MM.1S (cell line): ENCODE data around the gene PAQR5.

ENCODE experiments used
- DNase-seq: peaks from one replicate; pipeline ENCODE4 v3.0.0-alpha.2; 2015
- H2AFZ ChIP-seq: fragments of 300-600 bp; sonication (generic); 2 replicates; pipeline ENCODE4 v1.6.0; 2016; ENCODE audit warnings: antibody characterized with exemption, low read length
- H3F3A ChIP-seq: fragments of 300-600 bp; sonication (generic); 2 replicates; pipeline ENCODE4 v1.6.1; 2016; ENCODE audit warnings: mild to moderate bottlenecking, antibody characterized with exemption, low read length, moderate library complexity, mixed read lengths; ENCODE audit not compliant: insufficient read depth
- H3K27ac ChIP-seq: fragments of 300-600 bp; sonication (generic); 2 replicates; pipeline ENCODE4 v1.5.1; 2016; ENCODE audit warnings: mild to moderate bottlenecking, low read length
- H3K27me3 ChIP-seq: fragments of 300-600 bp; sonication (generic); replicated peaks from 2 replicates; pipeline ENCODE4 v1.6.0; 2016; ENCODE audit warnings: low read length; ENCODE audit not compliant: insufficient read depth
- H3K36me3 ChIP-seq: fragments of 300-600 bp; sonication (generic); replicated peaks from 2 replicates; pipeline ENCODE4 v1.6.1; 2016; ENCODE audit warnings: mild to moderate bottlenecking, low read length, mixed read lengths; ENCODE audit not compliant: insufficient read depth
- H3K4me1 ChIP-seq: fragments of 300-600 bp; sonication (generic); 2 replicates; pipeline ENCODE4 v1.6.1; 2016; ENCODE audit warnings: low read length, mixed read lengths
- H3K4me2 ChIP-seq: fragments of 300-600 bp; sonication (generic); 2 replicates; pipeline ENCODE4 v1.6.0; 2016; ENCODE audit warnings: low read depth, low read length
- H3K4me3 ChIP-seq: fragments of 300-600 bp; sonication (generic); 2 replicates; pipeline ENCODE4 v1.5.1; 2016; ENCODE audit warnings: low read length, mixed read lengths
- H3K79me2 ChIP-seq: fragments of 300-600 bp; sonication (generic); 2 replicates; pipeline ENCODE4 v1.6.1; 2016; ENCODE audit warnings: mixed run types, low read length, mixed read lengths
- H3K9ac ChIP-seq: fragments of 300-600 bp; sonication (generic); 2 replicates; pipeline ENCODE4 v1.6.1; 2016; ENCODE audit warnings: low read length, mixed read lengths
- H3K9me2 ChIP-seq: fragments of 300-600 bp; sonication (generic); replicated peaks from 2 replicates; pipeline ENCODE4 v1.6.1; 2016; ENCODE audit warnings: mild to moderate bottlenecking, low read length, mixed read lengths; ENCODE audit not compliant: insufficient read depth
- H3K9me3 ChIP-seq: fragments of 300-600 bp; sonication (generic); replicated peaks from 2 replicates; pipeline ENCODE4 v1.6.1; 2016; ENCODE audit warnings: mild to moderate bottlenecking, low read length, mixed read lengths; ENCODE audit not compliant: insufficient read depth
- H4K20me1 ChIP-seq: fragments of 300-600 bp; sonication (generic); 2 replicates; pipeline ENCODE4 v1.6.1; 2016; ENCODE audit warnings: mild to moderate bottlenecking, low read length, moderate library complexity, mixed read lengths; ENCODE audit not compliant: insufficient read depth
- EZH2 ChIP-seq: fragments of 300-600 bp; sonication (generic); optimal IDR thresholded peaks from 2 replicates; pipeline ENCODE3; 2017; ENCODE audit warnings: low read depth, mild to moderate bottlenecking, antibody characterized with exemption, low read length, mixed read lengths
- EZH2phosphoT487 ChIP-seq: fragments of 300-600 bp; sonication (generic); IDR thresholded peaks from 2 replicates; pipeline ENCODE4 v1.6.1; 2018; ENCODE audit warnings: antibody characterized with exemption, low read length
- TF ChIP-seq, protein P1 (sequence below): fragments of 300-600 bp; sonication (generic); IDR thresholded peaks from 2 replicates; pipeline ENCODE4 v1.5.1; 2016; ENCODE audit warnings: antibody characterized with exemption, low read length, mixed read lengths

Gene PAQR5

DNA sequence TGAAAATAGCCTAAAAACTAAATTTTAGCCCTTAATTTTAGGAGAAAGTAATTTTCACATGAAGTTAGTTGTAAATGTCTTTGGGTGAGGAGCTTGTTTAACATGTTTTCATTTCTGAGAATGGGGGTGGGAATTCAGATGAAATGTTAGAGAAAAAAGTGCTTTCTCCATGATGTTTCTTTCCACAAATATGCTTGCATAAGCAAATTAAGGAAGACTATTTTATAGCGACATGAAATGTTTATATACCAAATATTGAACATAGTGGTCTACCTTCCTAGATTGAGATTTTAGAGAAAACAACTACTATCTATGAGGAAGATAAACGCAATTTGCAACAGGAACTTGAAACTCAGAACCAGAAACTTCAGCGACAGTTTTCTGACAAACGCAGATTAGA lies 140.9 kb downstream of the PAQR5 start:
- no peak overlapping the region for H3K4me3 ChIP-seq
- H3K4me1 ChIP-seq = no peaks in the 10 kb centered on the region
- H3K9me3 ChIP-seq = no peaks in the 10 kb centered on the region
- no peaks in the 10 kb centered on the region for H3K27me3 ChIP-seq
- no peaks in the 10 kb centered on the region for H3K9me2 ChIP-seq
- no peak overlapping the region for H3K27ac ChIP-seq
- no peak overlapping the region for H3K4me2 ChIP-seq
- no peak for TF ChIP-seq EZH2phosphoT487
- TF ChIP-seq, protein P1, sequence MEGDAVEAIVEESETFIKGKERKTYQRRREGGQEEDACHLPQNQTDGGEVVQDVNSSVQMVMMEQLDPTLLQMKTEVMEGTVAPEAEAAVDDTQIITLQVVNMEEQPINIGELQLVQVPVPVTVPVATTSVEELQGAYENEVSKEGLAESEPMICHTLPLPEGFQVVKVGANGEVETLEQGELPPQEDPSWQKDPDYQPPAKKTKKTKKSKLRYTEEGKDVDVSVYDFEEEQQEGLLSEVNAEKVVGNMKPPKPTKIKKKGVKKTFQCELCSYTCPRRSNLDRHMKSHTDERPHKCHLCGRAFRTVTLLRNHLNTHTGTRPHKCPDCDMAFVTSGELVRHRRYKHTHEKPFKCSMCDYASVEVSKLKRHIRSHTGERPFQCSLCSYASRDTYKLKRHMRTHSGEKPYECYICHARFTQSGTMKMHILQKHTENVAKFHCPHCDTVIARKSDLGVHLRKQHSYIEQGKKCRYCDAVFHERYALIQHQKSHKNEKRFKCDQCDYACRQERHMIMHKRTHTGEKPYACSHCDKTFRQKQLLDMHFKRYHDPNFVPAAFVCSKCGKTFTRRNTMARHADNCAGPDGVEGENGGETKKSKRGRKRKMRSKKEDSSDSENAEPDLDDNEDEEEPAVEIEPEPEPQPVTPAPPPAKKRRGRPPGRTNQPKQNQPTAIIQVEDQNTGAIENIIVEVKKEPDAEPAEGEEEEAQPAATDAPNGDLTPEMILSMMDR = no peak
- no peak for TF ChIP-seq EZH2
- H3F3A ChIP-seq = no peaks in the 10 kb centered on the region
- 0 out of 2 replicates have a peak, but pooled peaks cover 10% of the 10 kb centered on the region for H3K79me2 ChIP-seq
- H3K9ac ChIP-seq = no peak overlapping the region
- H2AFZ ChIP-seq = no peak overlapping the region
- no peak for DNase-seq
- H3K36me3 ChIP-seq = peaks cover 33% of the 10 kb centered on the region
- H4K20me1 ChIP-seq = no peaks in the 10 kb centered on the region

DNA sequence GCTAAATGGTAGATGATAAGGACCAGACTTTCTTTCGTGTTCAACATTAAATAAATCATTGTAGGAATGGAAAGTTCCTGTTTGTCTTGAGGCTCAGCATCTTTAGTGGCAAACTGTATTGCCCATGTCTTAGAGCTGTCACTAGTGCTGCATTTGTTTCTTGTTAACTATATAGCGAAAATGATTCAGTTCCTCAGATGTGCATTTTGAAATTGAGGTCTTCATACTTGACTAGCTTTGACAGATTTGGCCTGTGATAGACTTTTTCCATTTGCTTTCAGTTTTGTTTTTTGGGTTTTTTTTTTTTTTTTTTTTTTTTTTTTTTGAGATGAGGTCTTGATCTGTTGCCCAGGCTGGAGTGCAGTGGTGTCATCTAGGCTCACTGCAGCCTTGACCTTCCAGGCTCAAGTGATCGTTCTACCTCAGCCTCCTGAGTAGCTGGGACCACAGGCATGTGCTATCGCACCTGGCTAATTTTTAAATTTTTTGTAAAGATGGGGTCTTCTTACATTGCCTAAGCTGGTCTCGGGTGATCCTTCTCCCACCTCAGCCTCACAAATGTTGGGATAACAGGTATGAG lies 144.4 kb downstream of the PAQR5 start:
- no peaks in the 10 kb centered on the region for H3K4me1 ChIP-seq
- no peaks in the 10 kb centered on the region for H3K9me3 ChIP-seq
- H3F3A ChIP-seq = no peaks in the 10 kb centered on the region
- no peaks in the 10 kb centered on the region for H3K79me2 ChIP-seq
- no peak overlapping the region for H2AFZ ChIP-seq
- TF ChIP-seq EZH2 (no peak), EZH2phosphoT487 (no peak)
- TF ChIP-seq, protein P1 = no peak
- H3K27me3 ChIP-seq = no peaks in the 10 kb centered on the region
- no peak overlapping the region for H3K4me3 ChIP-seq
- no peaks in the 10 kb centered on the region for H4K20me1 ChIP-seq
- no peak overlapping the region for H3K27ac ChIP-seq
- H3K9ac ChIP-seq = no peak overlapping the region
- H3K36me3 ChIP-seq = peaks cover 26% of the 10 kb centered on the region
- H3K4me2 ChIP-seq = no peak overlapping the region
- no peaks in the 10 kb centered on the region for H3K9me2 ChIP-seq
- DNase-seq = no peak

DNA sequence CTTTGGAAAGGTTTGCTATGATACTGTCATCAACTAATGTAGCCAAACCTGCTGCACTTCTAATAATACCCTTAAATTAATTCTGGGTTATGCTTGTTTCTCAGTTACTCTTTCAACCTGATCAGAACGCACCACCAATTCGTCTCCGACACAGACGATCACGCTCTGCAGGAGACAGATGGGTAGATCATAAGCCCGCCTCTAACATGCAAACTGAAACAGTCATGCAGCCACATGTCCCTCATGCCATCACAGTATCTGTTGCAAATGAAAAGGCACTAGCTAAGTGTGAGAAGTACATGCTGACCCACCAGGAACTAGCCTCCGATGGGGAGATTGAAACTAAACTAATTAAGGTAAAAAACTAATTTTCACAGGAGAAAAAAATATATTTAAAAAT lies 146.0 kb downstream of the PAQR5 start:
- no peaks in the 10 kb centered on the region for H4K20me1 ChIP-seq
- H3K36me3 ChIP-seq = peaks cover 18% of the 10 kb centered on the region
- no peak overlapping the region for H2AFZ ChIP-seq
- DNase-seq = no peak
- H3K4me3 ChIP-seq = no peak overlapping the region
- no peaks in the 10 kb centered on the region for H3K9me2 ChIP-seq
- H3K79me2 ChIP-seq = no peaks in the 10 kb centered on the region
- TF ChIP-seq, protein P1 = no peak
- TF ChIP-seq EZH2 (no peak), EZH2phosphoT487 (no peak)
- H3K27ac ChIP-seq = no peak overlapping the region
- no peak overlapping the region for H3K9ac ChIP-seq
- H3K27me3 ChIP-seq = no peaks in the 10 kb centered on the region
- H3K9me3 ChIP-seq = no peaks in the 10 kb centered on the region
- H3K4me2 ChIP-seq = no peak overlapping the region
- H3K4me1 ChIP-seq = no peaks in the 10 kb centered on the region
- H3F3A ChIP-seq = no peaks in the 10 kb centered on the region
